Measurements from ENCODE around the gene SCN8A.

The SCN8A gene

DNA sequence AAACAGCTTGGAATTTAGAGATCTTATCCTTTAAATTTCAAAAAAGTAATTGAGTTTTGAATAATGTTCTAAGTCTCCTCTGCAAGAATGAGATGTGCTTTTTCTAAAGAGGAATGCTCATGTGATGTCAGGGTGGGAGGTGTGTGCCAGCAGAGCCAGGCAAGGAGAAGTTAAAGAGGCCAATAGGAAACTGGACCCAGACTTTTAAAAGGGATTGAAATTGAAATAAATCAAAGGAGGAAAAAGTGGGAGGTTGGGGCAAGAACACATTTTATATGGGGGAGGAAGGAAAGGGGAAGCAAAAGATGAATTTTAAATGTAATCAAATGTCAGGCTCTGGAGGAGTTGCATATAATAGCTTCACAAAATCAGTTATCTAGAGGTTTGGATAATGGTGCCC lies 131.4 kb downstream of the SCN8A start:
- DNase-seq, result no peak

DNA sequence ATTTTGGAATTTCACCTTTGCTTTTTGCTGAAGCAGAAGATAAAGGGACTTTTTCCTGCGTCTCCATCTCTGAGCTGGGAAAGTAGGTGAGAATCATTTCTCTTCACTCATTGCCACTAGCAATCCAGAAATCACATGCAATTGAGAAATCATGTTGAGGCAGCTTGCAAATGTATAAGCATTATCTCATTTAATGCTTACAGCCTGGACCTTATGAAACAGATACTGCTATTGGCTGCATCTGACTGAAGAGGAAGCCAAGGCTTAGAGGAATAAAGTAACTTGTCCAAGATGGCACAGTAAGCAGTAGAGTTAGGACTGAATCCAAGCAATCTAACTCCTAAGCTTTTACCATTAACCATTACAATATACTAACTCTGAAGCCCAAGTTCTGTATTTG lies 135.1 kb downstream of the SCN8A start:
- DNase-seq, result no peak

GRCh38 chr12:51726931-51727330 lies 135.9 kb downstream of the SCN8A start:
- no peak for DNase-seq

DNA sequence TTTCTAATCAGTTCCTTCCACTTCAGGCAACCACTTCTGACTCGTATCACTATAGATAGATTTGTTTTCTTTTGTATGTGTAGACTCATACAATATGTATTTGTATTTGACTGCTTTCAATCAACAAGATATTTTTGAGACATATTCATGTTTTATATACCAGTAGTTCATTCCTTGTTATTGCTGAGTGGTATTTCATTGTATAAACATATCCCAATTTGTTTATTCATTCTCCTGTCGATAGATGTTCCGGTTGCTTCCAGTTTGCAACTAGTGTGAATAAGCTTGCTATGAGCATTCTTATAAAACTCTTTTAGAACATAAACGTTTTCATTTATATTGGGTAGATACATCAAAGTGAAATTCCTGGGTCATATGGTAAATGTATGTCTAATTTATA lies 138.3 kb downstream of the SCN8A start:
- DNase-seq, result no peak

GRCh38 chr12:51730745-51731144 lies 139.7 kb downstream of the SCN8A start:
- DNase-seq, result no peak

DNA sequence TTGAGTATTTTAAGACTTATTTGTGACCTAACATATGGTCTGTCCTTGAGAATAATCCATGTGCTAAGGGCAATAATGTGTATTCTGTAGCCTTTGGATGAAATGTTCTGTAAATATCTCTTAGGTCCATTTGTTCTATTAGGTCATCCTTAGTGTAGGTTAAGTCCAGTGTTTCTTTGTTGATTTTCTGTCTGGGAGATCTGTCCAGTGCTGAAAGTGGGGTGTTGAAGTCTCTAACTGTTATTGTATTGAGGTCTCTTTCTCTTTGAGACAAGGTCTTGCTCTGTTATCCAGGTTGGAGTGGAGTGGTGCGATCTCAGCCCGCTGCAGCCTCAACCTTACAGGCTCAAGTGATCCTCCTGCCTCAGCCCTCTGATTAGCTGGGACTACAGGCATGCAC lies 149.5 kb downstream of the SCN8A start:
- DNase-seq, result no peak

DNA sequence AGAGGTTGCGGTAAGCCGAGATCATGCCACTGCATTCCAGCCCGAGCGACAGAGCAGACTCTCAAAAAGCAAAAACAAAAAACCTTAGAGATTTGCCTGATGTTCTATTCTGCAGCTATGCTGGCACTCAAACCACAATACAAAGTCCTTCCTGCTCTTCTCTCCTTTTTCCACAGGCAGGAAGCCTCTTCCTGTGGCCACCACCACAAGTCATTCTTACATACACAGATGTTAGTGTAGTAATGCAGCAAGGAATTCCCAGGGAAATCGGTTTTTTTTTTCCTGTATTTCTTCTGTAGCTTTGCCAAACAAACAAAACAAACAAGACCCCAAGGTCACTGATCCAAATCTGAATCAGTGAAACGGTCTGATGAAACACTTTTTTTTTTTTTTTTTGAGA lies 153.2 kb downstream of the SCN8A start:
- DNase-seq, result no peak

- no peak for DNase-seq
These were observed 153.9 kb downstream of the SCN8A start for GRCh38 chr12:51744957-51745356.

DNA sequence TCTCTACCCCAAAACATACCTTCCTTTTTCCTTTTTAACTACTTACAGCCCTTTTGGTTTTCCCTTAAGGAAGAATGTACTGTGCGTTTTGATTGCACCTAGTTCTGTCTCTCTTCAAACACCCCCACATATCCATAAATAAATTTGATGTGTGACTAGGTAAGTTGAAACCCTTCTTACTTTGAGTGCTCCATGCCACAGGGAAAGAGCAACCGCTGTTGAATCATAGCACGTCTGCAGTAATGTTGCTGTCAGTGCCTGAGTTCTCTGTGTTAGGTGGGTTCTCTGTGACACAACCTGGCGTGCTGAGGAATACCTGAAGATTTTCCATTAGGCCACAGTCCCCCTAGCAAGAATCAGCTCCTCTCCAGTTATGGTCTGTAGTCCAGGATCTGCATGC lies 155.4 kb downstream of the SCN8A start:
- no peak for DNase-seq

DNA sequence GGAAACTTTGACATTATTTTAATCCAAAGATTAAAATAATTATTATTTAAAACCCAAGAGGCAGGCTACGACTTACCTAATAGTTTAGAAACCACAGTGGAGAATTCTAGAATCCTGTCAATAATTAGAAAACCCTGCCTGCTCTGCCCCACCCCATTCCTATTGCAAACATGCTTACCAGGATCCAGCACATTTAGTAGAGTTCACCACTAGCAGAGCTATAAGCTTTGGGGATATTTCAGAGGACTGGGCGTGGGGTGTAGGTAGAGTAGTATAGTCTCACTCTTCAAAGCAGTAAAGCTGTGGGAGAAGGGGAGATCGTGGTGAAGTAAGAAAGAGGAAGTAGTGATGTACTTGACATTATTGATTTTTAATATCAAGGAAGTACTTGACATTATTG lies 157.2 kb downstream of the SCN8A start:
- no peak for DNase-seq

- DNase-seq, result no peak
These were observed 158.4 kb downstream of the SCN8A start for GRCh38 chr12:51749206-51749985.

DNA sequence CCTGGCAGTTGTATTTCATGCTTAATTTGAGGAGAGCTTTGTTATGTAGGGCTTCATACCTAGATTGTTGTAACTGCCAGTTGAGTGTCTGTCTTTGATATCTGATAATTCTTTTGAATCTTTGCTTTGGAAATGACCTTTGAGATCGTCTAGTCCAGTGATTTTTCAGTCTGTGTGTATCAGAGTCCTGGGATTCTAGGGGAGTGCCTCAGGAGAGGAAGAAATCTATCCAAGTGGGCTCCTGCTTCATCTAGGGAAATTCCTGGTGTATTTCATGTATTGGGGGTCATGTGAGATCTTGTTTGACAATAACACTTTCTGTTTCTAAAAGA lies 158.9 kb downstream of the SCN8A start:
- DNase-seq, result no peak

DNA sequence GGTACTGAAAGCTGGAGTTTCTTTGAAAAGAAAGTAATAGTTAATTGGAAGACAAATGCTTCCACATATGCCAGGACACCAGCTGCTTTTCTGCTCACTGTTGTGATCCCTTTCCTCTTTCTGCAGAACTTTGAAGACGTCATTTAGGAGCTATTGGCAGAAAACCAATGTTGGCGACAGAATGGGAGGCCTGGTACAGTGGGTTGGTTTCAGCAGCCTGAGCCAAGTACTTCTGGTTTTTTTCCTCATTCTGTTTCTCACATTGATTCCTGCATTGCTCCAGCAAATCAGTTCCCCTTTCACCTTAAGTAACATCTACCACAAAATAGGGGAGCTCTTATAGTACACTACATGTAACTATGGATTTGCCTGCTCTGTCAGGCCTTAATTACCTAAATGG lies 160.6 kb downstream of the SCN8A start:
- DNase-seq, result peak; percentile 73

GRCh38 chr12:51752234-51752889 lies 161.3 kb downstream of the SCN8A start:
- peak; percentile 88 for DNase-seq

DNA sequence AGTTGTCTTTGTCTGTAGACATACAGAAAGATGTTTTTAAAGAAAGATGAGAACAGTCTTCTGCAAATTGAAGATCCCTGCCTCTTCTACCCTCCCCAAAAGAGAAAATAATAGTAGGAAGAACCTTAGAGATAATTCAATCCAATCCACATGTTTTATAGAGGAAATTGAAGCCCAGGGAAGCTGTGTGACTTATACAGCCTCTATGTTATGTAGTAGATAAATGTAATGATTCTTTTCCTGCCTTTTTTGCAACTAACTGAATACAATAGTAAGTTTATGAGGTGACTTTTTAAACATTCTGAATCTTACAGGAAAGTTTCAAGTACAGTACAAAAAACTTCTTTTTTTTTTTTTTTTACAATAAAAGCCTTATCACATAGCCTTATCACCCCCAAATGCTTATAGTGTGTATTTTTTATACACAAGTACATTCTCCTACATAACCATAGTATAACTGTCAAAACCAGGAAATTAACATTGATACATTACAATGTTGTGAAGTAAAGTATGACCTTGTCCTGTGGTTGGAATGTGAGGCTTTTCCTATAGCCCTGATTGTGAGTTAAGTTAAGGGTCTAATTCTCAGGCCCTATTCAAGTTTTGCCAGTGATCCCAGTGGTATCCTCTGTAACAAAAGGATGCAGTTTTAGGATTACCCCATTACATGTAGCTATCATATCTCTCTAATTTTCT lies 163.1 kb downstream of the SCN8A start:
- DNase-seq, result no peak

DNA sequence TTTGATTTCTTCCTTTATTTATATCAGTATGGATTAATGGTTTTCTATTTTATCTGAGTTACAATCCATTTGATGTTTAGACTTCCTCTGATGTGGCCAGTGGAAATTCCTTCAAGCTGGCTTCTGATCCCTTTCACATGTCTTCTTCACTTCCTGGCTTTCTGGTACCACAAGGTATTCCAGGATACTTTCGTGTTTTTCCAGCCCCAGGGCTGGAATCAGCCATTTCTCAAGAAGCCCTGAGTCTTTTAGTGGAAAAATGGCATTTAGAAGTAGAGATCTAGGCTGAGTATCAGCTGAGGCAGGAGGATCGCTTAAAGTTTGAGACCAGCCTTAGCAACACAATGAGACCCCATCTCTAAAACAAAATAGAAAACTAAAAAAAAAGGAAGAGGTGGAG lies 164.2 kb downstream of the SCN8A start:
- DNase-seq, result no peak

- DNase-seq, result no peak
These were observed 168.1 kb downstream of the SCN8A start for GRCh38 chr12:51759175-51759574.

DNA sequence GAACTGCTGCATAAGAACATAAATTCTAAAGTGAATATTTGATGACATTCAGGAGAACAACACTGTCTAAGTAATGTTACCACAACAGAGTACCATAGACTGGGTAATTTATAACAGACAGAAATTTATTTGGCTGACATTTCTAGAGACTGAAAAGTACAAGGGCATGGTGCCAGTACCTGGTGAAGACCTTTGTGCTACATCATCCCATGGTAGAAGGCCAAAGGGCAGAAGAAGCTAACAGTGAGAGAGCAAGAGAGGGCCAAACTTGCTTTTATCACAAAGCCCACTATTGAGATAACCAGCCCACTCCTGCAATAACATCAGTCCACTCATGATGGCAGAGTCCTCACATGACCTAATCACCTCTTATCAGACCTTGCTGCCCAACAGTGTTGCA lies 168.7 kb downstream of the SCN8A start:
- DNase-seq, result no peak

GRCh38 chr12:51760231-51760630 lies 169.2 kb downstream of the SCN8A start:
- no peak for DNase-seq

DNA sequence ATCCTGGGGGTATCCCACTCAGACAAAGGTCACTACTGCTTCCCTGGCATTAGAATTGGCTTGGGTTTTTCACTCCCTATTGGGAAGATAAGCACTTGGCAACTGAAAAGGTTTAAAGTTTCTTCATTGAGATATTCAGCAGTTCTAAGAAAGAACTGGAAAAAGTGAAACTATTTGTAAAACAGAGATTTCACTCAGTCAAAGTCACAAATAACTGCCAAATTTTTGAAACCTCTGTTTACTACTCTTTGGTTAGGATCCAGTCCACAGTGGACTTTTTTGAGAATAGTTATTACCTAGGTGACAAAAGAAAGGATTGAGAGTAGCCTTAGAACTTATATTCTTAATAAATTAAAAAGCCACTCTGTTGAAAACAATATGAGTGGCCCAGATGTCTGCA lies 172.7 kb downstream of the SCN8A start:
- DNase-seq, result no peak

DNA sequence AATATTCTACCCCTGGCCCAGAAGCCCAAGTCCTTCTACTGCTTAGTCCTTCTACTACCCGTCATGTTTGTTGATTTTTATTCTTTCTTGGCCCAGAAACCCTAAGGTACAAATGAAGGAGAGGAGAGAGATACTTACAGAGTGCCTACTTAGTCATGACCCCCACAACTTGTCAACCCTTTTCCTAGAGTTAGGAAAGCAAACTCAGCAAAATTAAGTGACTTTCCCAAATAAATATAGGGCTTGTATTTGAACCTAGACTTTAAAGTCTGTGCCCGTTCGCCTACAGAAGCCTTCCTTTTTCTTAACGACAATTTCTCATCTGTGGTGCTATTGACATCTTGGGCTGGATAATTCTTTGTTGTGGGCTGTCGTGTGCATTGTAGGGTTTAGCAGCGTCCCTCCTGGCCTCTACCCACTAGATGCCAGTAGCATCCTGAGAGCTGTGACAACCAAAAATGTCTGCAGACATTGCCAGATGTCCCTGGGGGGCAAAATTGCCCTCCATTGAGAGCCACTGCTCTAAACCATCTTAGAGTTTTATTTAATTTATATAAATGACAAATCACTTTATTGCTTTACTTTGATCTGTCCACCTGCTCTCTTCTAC lies 175.1 kb downstream of the SCN8A start:
- no peak for DNase-seq

- DNase-seq, result no peak
These were observed 180.0 kb downstream of the SCN8A start for GRCh38 chr12:51771008-51771407.

GRCh38 chr12:51773145-51773869 lies 182.3 kb downstream of the SCN8A start:
- no peak for DNase-seq

Data from right hindlimb (tissue), 1 donor.